ENCODE measurements around the gene HOXD11. TPM values are rescaled to one million over a fixed set of nuclear protein-coding genes. Genes with fewer than 3 reads are reported as not detected.

The HOXD11 gene
- total and polyA plus RNA-seq, 2 experiments from 2014 or later, result not detected

DNA sequence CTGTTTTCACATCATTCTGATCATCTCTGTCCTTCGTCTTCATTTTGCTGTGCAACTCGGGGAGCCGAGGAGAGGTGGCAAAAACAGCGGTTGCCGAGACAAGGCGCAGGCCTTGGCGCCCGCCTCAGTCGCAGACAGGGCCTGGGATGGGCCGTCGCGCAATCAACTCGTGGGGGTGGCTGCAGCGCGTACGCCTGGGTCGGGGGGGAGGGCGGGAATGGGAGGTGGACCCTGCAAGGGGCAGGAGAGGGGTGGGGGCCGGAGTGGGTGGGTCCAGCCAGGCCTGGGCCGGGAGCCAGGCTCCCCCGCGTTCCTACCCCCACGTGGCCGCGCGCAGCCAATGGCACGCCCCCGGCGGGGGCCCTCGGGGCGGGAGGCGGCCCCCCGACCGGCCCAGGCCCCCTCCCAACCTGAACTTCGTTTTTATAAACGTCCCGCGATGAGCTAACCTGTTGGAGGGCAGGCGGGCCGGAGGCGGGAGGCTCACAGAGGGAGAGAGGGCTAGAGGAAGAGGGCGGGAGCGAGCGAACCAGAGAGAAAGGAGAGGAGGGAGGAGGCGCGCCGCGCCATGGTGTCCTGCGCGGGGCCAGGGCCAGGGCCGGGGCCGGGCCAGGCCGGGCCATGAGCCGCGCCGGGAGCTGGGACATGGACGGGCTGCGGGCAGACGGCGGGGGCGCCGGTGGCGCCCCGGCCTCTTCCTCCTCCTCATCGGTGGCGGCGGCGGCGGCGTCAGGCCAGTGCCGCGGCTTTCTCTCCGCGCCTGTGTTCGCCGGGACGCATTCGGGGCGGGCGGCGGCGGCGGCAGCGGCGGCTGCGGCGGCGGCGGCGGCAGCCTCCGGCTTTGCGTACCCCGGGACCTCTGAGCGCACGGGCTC is 14.6 kb upstream of the HOXD11 start, which contains the start of gene HOXD13:
Gene HOXD13 (plus strand): TSS at position 452 of the 875 bp plus-strand sequence. CDS start 170 bp downstream, at position 622.
- H3K9me3 Mint-ChIP-seq, result peaks cover 4% of the 10 kb centered on the region; the same call in 2 of the 3 replicates
- H3K4me3 Mint-ChIP-seq, result peak within 1 kb of the TSS; percentile 54
- Histone ChIP-seq H3K36me3 (ENCODE audit: insufficient read depth) (no peaks in the 10 kb centered on the region), H3K27me3 (ENCODE audit: insufficient read depth) (peaks cover 94% of the 10 kb centered on the region), H3K27ac (ENCODE audit: low read depth) (no peak within 1 kb of the TSS), H2AFZ (peak within 1 kb of the TSS; percentile 38; the same call in 1 of the 2 replicates), H3K4me1 (ENCODE audit: insufficient read depth) (peaks cover 49% of the 10 kb centered on the region), H4K20me1 (replicated peaks; ENCODE audit: insufficient read depth) (peaks cover 33% of the 10 kb centered on the region), H3K4me3 (peak within 1 kb of the TSS; percentile 47), H3K9me2 (ENCODE audit: insufficient read depth) (no peaks in the 10 kb centered on the region), H3F3A (replicated peaks; ENCODE audit: low read depth) (peaks cover 48% of the 10 kb centered on the region), H3K79me2 (replicated peaks; ENCODE audit: insufficient read depth) (no peaks in the 10 kb centered on the region), H3K4me2 (peak within 1 kb of the TSS; percentile 76)
- H3K27me3 Mint-ChIP-seq (ENCODE audit: insufficient read depth, low read depth, poor library complexity), result peaks cover 95% of the 10 kb centered on the region
- H3K27ac Mint-ChIP-seq, result no peak within 1 kb of the TSS
- TF ChIP-seq JUNB (IDR thresholded peaks at IDR 0.05; ENCODE audit: unreplicated experiment), result no peak
- peak; percentile 17 for TF ChIP-seq EZH2phosphoT487 (IDR thresholded peaks at IDR 0.05; ENCODE audit: unreplicated experiment)
- no peak for TF ChIP-seq NANOG (IDR thresholded peaks at IDR 0.05; ENCODE audit: borderline replicate concordance)
- TF ChIP-seq, protein P1, sequence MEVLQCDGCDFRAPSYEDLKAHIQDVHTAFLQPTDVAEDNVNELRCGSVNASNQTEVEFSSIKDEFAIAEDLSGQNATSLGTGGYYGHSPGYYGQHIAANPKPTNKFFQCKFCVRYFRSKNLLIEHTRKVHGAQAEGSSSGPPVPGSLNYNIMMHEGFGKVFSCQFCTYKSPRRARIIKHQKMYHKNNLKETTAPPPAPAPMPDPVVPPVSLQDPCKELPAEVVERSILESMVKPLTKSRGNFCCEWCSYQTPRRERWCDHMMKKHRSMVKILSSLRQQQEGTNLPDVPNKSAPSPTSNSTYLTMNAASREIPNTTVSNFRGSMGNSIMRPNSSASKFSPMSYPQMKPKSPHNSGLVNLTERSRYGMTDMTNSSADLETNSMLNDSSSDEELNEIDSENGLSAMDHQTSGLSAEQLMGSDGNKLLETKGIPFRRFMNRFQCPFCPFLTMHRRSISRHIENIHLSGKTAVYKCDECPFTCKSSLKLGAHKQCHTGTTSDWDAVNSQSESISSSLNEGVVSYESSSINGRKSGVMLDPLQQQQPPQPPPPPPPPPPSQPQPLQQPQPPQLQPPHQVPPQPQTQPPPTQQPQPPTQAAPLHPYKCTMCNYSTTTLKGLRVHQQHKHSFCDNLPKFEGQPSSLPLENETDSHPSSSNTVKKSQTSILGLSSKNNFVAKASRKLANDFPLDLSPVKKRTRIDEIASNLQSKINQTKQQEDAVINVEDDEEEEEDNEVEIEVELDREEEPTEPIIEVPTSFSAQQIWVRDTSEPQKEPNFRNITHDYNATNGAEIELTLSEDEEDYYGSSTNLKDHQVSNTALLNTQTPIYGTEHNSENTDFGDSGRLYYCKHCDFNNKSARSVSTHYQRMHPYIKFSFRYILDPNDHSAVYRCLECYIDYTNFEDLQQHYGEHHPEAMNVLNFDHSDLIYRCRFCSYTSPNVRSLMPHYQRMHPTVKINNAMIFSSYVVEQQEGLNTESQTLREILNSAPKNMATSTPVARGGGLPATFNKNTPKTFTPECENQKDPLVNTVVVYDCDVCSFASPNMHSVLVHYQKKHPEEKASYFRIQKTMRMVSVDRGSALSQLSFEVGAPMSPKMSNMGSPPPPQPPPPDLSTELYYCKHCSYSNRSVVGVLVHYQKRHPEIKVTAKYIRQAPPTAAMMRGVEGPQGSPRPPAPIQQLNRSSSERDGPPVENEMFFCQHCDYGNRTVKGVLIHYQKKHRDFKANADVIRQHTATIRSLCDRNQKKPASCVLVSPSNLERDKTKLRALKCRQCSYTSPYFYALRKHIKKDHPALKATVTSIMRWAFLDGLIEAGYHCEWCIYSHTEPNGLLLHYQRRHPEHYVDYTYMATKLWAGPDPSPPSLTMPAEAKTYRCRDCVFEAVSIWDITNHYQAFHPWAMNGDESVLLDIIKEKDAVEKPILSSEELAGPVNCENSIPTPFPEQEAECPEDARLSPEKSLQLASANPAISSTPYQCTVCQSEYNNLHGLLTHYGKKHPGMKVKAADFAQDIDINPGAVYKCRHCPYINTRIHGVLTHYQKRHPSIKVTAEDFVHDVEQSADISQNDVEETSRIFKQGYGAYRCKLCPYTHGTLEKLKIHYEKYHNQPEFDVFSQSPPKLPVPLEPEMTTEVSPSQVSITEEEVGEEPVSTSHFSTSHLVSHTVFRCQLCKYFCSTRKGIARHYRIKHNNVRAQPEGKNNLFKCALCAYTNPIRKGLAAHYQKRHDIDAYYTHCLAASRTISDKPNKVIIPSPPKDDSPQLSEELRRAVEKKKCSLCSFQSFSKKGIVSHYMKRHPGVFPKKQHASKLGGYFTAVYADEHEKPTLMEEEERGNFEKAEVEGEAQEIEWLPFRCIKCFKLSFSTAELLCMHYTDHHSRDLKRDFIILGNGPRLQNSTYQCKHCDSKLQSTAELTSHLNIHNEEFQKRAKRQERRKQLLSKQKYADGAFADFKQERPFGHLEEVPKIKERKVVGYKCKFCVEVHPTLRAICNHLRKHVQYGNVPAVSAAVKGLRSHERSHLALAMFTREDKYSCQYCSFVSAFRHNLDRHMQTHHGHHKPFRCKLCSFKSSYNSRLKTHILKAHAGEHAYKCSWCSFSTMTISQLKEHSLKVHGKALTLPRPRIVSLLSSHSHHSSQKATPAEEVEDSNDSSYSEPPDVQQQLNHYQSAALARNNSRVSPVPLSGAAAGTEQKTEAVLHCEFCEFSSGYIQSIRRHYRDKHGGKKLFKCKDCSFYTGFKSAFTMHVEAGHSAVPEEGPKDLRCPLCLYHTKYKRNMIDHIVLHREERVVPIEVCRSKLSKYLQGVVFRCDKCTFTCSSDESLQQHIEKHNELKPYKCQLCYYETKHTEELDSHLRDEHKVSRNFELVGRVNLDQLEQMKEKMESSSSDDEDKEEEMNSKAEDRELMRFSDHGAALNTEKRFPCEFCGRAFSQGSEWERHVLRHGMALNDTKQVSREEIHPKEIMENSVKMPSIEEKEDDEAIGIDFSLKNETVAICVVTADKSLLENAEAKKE (CRISPR knock-in tag; IDR thresholded peaks at IDR 0.05), result no peak
- TF ChIP-seq, protein P2, sequence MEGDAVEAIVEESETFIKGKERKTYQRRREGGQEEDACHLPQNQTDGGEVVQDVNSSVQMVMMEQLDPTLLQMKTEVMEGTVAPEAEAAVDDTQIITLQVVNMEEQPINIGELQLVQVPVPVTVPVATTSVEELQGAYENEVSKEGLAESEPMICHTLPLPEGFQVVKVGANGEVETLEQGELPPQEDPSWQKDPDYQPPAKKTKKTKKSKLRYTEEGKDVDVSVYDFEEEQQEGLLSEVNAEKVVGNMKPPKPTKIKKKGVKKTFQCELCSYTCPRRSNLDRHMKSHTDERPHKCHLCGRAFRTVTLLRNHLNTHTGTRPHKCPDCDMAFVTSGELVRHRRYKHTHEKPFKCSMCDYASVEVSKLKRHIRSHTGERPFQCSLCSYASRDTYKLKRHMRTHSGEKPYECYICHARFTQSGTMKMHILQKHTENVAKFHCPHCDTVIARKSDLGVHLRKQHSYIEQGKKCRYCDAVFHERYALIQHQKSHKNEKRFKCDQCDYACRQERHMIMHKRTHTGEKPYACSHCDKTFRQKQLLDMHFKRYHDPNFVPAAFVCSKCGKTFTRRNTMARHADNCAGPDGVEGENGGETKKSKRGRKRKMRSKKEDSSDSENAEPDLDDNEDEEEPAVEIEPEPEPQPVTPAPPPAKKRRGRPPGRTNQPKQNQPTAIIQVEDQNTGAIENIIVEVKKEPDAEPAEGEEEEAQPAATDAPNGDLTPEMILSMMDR (conservative IDR thresholded peaks at IDR 0.05; ENCODE audit: low read depth in 2 of 2), result no peak
- no peak for TF ChIP-seq ZNF331 (CRISPR knock-in tag; IDR thresholded peaks at IDR 0.05; ENCODE audit: low read depth)
- TF ChIP-seq STAT1 (IDR thresholded peaks at IDR 0.05; ENCODE audit: unreplicated experiment), result no peak
- TF ChIP-seq POLR2AphosphoS5 (IDR thresholded peaks at IDR 0.05; ENCODE audit: low read depth), result no peak
- TF ChIP-seq ZNF114 (CRISPR knock-in tag; IDR thresholded peaks at IDR 0.05), result no peak
- TF ChIP-seq, protein P3, sequence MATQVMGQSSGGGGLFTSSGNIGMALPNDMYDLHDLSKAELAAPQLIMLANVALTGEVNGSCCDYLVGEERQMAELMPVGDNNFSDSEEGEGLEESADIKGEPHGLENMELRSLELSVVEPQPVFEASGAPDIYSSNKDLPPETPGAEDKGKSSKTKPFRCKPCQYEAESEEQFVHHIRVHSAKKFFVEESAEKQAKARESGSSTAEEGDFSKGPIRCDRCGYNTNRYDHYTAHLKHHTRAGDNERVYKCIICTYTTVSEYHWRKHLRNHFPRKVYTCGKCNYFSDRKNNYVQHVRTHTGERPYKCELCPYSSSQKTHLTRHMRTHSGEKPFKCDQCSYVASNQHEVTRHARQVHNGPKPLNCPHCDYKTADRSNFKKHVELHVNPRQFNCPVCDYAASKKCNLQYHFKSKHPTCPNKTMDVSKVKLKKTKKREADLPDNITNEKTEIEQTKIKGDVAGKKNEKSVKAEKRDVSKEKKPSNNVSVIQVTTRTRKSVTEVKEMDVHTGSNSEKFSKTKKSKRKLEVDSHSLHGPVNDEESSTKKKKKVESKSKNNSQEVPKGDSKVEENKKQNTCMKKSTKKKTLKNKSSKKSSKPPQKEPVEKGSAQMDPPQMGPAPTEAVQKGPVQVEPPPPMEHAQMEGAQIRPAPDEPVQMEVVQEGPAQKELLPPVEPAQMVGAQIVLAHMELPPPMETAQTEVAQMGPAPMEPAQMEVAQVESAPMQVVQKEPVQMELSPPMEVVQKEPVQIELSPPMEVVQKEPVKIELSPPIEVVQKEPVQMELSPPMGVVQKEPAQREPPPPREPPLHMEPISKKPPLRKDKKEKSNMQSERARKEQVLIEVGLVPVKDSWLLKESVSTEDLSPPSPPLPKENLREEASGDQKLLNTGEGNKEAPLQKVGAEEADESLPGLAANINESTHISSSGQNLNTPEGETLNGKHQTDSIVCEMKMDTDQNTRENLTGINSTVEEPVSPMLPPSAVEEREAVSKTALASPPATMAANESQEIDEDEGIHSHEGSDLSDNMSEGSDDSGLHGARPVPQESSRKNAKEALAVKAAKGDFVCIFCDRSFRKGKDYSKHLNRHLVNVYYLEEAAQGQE (IDR thresholded peaks at IDR 0.05; ENCODE audit: unreplicated experiment), result no peak
- peak; percentile 85 for TF ChIP-seq EZH2 (IDR thresholded peaks at IDR 0.05; ENCODE audit: low read depth, unreplicated experiment)
- TF ChIP-seq CREB1 (CRISPR knock-in tag; IDR thresholded peaks at IDR 0.05; ENCODE audit: low read depth), result no peak
- no peaks in the 10 kb centered on the region; the same call in 2 of the 3 replicates for H3K36me3 Mint-ChIP-seq (ENCODE audit: low read depth)
- peaks cover 33% of the 10 kb centered on the region for H3K4me1 Mint-ChIP-seq
- peak; percentile 49 for ATAC-seq
- peak; percentile 88 for DNase-seq (ENCODE audit: low spot score)
